Measurements from ENCODE around the gene CFAP99.
"Not testable (repeated sequence)": the region's sequence is repeated elsewhere in the genome, so short reads cannot be mapped to it uniquely, and the experiment has no call there.

CFAP99 gene

DNA sequence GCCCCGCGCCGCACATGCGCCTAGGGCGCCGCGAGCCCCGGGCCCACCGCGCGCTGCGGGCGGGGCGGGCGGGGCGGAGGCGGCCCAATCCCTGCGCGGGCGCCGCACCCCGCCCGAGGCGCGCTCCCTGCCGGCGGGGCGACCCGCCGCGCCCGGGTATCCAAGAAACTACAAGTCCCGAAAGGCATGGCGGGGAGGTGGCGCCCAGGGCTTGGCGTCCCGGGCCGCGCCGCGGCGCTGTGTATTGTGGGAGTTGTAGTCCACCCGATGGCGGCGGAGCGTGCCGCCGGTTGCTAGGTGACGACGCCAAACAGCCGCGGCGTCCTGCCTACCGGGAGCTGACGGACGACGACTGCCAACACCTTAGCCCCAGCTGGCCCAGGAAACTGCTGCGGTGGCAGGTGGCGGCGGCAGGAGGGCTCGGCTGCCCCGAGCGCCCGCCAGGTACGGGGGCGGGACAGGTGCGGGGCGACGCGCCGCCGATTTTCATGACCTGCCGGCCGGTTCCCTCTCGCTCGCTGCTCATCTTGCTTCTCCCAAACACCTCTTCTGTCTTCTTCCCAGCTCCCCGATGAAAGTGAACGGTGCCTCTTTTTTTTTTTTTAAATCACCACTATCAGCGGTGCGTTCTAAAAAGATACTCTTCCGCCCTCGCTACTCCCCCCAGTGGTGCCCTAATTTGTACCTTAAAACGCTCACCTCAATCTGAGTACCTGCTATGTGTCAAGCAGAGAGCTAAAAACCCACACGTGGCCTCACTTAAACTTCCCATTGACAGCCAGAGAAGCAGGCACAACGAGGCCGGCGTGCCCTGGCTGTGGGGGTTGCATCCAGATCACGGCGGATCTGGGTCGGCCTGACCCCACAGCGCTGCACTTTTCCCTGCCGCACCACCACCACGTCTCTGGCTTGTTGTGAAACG lies at the start of gene CFAP99:
Gene CFAP99 (plus strand): TSS at position 306 of the 922 bp plus-strand sequence.
- peak; percentile 87 for DNase-seq (ENCODE audit: low read depth)

DNA sequence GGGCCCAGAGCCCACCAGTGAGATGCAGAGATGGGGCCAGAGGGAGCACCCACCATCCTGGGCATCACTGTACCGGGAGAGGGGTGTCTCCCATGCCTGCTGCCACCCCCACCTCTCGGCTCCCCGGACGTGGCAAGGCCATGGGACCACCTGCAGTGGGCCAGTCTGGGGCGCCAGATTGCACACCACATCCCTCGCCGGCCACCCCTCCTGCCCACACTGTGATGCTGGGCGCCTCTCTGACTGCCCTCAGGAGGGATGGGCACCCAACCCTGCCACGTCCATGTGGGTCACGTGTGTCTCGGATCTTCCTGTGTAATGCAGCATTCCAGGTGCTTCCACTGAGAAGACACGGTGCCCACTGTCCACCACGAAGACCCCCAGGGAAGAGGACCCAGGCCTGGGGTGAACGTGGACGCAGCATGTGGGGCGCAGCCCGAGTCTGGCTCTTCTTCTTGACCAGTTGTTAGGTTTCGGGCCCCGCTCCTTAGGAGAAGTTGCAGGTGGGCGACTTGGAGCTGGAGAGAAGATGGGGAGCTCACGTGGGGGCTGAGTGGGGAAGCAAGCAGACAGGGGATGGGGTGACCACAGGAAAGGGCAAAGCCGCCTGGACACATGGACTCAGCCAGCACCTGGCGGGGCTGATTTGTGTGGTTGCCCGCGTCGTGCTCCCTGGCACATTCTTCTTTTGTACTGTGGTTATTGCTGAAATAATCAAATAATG lies 48.0 kb upstream of the CFAP99 start:
- DNase-seq (ENCODE audit: low read depth): no peak

DNA sequence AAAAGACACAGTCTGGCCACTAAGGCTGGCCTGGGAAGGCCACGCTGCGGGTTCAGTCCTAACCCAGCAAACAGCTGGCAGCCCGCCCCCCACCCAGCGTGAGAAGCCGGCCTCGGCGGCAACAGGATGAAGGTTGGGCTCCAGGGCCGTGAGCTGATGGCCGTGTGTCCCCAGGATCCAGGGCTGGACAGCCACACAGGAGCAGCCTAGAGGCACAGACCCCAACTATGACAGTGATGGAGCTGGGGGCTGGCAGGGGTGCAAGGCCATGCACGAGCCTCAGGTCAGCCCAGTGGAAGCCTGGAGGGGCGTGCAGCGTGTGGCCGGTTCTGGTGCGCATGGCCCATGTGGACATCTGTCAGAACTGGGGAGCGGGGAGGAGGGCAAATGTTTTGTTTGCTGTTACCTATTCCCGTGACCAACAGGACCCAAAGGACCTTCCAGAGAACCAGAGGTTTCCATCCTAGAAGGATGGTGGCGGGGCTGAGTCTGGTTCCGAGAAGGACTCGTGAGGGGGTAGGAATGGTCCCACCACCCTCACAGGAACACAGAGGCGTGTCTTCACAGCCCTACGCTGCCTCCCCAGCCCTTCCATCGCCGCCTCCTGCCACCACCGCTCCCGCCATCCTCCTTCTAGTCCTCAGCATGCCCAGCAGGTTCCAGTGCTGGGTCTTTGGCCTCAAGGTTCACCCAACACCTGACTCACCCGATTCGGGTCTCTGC lies 46.8 kb upstream of the CFAP99 start:
- DNase-seq (ENCODE audit: low read depth): no peak

DNA sequence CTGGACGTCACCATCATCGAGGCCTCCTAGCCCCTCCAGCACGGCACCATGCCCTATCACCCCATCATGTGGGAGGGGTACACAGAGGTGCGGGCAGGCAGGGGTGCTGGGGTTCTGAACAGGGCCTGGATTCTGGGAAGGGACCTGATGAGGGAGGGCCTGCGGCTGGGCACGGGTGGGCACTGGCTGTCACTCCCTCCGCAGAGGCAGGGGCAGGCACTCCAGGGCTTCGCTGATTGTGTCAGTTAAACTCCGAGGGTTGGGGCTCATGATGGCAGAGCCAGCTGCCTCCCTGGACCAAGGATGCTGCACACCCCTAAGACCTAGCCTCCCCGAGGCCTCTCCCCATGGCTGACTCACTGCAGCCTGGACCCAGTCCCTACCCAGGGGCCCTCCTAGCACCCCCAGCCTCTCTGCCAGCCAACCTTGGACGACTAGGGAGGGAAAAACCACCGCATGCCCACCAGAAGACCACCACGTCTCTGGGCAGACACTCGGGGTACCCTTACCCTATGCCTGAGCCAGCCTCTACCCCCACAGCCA lies 46.2 kb upstream of the CFAP99 start:
- DNase-seq (ENCODE audit: low read depth): no peak

DNA sequence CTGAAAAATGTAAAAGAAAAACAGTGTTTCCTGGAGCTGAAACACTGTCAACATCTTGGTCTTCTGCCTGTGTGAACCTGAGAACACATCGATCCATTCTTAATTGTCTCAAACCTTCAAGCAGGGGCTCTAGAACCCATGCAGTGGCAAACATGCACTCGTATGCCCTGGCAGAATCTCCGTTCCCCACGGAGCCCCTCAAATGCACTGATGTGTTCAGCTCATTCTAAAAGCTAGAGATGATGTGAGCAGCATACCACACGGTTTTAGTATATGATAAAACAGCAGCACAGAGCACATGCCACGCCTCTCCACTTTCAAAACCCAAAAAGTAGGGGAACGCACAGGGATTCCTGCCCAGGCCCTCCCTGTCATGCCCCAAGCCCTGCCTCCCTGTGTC lies 45.2 kb upstream of the CFAP99 start:
- DNase-seq (ENCODE audit: low read depth): no peak

DNA sequence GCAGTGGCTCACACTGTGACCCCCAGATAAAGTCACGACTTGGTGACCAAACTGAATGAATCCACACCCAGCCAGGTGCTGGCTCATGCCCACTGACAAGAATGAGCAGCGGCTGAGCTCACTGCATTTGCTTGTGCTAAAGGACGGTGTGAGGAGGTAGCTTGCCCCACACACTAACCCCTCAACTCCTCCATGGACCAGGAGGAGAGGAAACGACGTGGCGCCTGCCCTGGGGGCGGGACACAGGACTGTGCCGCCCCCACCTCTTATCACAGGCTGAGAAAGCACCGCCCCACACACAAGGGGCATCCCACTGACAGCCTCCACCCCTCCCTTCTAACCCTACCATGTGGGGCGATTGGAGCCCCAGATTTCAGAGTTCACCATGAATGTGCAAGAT lies 43.3 kb upstream of the CFAP99 start:
- DNase-seq (ENCODE audit: low read depth): no peak

DNA sequence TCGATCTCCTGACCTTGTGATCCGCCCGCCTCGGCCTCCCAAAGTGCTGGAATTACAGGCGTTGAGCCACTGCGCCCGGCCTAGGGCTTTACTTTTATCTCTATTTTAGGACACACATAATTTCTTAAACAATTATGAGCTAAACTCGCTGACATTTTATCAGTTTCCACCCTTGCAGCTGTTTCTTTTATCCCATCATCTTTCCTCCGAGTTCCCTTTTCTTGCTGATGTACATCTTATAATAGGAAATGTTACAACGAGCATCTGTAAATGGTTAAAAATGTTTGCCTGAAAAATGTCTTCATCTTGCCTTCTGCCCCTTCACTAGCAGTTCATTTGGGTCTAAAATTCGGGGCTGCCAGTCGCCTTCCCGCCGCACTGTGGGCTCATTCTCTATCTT lies 41.5 kb upstream of the CFAP99 start:
- no peak for DNase-seq (ENCODE audit: low read depth)

DNA sequence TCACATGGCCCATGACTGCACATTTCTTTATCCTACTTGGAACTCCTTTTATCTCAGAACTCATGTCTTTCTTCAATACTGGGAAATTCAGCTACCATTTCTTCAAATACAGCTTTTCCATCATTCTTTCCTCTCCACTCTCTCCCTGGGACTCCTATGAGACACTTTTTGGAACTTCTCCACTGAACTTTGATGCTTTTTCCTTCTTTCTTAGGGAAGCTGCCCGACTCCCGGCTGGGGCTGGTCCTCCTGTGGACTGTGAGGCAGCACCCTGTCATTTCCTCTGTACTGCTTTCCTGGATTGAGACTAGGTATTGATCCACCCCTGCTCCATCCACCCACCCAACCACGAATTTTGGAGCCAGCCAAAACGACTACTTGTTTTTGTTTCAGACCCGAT lies 40.4 kb upstream of the CFAP99 start:
- DNase-seq (ENCODE audit: low read depth): no peak

DNA sequence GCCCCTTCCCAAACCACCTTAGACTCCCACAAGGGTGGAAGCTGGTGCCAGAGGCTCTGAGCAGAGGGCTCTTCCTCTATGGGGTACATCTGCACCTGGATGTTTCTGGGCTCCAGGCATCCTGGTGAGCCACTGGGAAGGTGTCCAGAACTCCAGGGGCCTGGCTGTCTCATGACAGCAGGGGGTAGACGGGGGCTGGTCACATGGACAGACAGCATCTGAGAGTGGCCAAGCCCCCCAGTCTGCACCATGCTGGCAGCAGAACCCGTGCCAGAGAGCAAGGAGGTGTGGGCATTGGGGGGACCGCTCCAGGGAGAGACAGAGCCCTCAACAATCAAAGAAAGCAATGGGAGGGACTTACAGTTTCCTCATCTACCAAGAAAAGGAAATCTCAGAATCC lies 39.9 kb upstream of the CFAP99 start:
- no peak for DNase-seq (ENCODE audit: low read depth)

DNA sequence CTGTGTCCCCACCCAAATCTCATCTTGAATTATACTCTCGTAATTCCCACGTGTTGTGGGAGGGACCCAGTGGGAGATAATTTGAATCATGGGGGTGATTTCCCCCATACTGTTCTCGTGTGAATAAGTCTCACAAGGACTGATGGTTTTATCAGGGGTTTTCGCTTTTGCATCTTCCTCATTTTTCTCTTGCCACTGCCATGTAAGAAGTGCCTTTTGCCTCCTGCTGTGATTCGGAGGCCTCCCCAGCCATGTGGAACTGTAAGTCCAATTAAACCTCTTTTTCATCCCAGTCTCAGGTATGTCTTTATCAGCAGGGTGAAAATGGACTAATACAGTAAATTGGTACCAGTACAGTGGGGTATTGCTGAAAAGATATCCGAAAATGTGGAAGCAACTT lies 38.2 kb upstream of the CFAP99 start:
- DNase-seq (ENCODE audit: low read depth): not testable (repeated sequence)

DNA sequence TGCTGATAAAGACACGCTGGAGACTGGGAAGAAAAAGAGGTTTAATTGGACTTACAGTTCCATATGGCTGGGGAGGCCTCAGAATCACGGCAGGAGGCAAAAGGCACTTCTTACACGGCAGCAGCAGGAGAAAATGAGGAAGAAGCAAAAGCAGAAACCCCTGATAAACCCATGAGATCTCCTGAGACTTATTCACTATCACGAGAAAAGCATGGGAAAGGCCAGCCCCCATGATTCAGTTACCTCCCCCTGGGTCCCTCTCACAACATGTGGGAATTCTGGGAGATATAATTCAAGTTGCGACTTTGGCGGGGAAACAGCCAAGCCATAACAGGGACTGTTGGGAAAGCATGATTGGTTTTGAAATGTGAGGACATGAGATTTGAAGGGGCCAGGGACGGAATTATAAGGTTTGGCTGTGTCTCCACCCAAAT lies 36.0 kb upstream of the CFAP99 start:
- DNase-seq (ENCODE audit: low read depth): not testable (repeated sequence)

DNA sequence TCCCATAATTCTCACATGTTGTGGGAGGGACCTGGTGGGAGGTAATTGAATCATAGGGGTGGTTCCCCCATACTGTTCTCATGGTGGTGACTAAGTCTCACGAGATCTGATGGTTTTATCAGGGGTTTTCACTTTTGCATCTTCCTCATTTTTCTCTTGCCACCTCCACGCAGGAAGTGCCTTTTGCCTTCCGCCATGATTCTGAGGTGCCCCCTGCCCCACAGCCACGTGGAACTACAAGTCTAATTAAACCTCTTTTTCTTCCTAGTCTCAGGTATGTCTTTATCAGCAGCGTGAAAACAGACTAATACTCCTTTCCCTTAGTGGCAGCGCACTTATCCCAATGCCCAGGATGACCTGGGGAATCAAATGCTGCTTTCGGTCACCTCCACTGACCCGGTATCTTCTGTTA lies 35.5 kb upstream of the CFAP99 start:
- not testable (repeated sequence) for DNase-seq (ENCODE audit: low read depth)

DNA sequence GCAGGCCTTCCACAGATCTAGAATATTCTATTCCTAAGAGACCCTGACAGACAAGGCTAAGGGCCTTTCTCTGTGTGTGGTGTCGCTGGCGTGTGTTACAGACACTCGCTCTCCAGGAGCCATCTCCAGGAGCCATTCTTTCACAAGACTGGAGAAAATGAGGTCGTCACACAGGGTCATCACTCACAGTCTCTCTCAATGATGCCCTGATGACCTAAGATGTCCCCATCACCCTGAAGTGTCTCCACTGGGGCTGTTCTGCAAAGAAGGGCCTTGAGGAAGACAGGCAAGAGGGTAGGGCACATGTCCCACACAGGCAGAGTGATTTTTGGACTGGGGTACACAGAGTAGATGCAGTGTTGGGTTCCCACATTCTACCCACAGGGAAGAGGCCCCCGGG lies 35.0 kb upstream of the CFAP99 start:
- DNase-seq (ENCODE audit: low read depth): no peak

DNA sequence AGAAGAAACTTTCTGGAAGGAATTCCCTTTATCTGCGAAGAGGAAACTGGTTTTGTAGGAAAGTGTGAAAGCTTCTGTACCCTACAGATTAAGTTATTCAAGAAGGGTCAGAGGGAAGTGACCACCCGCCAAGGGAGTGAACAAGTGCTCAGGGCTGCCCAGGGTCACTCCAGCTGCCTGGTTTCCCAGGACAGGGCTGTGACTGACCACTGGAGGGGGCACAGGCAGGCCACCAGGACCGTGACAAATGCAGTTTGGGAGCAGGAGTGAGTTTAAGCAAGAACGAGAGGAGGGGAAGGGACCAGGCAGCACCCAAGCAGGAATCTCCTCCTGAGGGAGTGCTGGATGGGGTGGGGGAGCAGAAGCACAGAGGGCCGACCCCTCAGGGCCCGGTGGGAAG lies 34.5 kb upstream of the CFAP99 start:
- DNase-seq (ENCODE audit: low read depth): no peak

DNA sequence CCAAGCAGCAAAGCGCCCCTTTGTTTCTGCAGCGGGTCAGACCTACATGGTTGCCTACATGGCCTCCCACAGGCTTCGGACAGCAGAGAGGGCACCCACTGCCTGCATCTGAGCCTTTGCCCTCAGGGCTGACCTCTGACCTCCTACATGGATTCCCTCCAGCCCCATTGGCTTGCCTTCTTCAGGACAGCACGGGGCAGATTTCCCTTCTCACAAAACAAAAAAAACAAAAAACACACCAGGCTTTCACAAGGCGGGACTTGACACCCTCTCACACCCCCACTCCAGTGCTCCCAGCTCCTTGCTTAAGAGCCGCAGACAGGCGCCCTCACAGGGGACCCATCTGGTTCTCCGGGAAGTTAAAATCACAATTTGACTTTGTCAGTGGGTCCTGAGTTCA lies 33.2 kb upstream of the CFAP99 start:
- no peak for DNase-seq (ENCODE audit: low read depth)

DNA sequence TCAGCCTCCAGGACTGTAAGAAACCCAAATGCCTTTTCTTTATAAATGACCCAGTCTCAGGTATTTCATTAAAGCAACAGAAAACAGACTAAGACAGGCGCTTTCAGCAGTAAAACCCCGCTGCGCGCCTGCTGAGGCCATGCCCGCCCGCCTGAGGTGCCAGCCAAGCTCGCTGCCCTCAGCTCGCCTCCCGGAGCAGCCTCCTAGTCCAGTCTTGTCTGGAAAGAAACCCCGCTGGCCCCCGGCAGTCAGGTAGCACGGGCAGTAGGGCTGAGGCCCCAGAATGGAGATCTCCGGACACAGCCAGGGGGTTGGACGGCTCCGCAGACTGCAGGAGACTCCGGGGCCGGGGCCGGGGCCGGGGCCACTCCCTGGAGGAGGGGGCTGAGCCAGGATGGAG lies 32.0 kb upstream of the CFAP99 start:
- DNase-seq (ENCODE audit: low read depth): no peak

DNA sequence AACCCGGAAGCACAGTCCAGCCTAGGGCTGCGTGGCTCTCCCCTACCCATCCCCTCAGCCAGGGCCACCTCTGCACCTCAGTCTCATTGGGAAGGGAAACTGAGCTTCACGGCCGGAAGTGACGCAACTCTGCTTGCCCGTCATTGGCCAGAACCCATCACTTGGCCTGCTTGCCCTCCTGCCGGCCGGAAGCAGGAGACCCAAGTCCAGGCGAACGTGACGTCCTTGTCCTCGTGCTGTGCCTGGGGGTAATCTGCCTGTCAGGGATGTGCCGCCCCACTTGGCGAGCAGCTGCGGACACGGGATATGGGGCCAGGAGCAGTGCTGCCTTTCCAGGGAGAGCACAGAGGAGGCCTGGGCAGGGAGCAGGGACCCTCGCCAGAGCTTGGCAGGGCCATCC lies 31.5 kb upstream of the CFAP99 start:
- DNase-seq (ENCODE audit: low read depth): no peak

DNA sequence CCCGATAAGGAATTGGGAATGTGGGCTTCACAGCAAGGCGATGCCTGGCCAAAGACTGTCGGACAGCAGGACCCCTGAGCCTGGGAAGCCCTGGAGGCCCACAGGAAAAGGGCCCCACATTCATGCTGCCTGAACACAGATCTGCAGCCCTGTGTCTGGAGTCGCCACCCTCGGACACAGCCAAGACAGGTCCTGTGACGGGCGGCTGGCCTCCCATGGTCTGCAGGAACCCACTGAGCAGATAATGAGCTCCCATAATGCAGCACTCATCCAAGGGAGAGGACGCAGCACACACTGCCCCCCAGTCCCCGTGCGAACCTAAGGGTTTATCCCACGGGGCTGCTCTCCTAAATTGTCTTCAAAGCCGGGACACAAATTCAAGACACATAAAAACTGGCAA lies 30.9 kb upstream of the CFAP99 start:
- DNase-seq (ENCODE audit: low read depth): no peak

DNA sequence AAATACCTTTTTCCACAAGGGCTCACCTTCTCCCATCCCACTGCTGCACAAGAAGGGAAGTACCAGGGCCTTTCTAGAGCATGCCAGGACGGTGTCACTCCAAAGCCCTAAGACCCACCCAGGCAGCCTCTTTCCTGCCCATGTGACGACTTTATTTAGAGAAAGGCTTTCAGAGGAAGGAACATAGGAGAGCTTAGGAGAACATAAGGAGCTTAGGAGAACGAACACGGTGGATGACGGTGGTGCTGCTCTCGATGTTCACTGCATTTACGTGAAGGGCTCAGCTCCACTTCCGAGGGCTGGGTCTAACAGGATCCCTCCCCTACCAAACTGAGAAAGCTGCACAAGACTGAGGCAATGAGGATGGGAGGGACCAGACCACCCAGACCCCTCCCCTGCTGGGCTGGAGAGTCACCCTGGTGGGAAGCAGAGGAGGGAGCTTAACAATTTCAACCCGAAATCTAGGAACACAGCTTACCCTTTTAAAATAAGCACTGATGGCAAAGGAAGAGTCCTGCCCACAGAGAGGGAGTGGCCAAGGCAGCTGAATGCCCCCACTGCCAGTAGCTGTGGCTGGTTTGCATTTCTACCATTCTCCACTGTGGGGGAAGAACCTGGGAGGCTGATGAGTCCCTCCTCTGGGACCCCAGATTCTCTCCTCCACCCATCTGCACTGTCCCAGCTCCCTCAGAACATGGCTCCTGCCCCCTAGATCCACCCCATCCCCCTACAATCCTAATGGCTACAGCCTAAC lies 30.1 kb upstream of the CFAP99 start:
- peak; percentile 31 for DNase-seq (ENCODE audit: low read depth)

DNA sequence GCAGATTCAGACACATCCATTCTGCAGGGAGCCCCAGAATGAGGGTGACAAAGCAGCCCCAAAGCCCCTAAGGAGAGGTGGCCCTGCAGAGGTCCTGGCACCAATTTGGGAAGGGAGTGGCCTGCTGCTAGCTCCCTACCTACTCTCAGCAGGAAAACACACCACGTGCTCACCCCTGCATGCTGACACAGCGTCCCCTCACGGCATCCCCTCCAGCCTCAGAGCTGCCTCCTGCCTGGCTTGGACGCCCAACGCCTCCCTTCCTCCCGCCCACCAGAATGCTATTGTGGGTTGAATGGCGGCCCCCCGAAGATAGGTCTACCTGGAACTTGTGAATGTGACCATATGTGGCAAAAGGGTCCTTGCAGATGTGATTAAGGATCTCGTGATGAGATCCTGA lies 29.1 kb upstream of the CFAP99 start:
- DNase-seq (ENCODE audit: low read depth): no peak

DNA sequence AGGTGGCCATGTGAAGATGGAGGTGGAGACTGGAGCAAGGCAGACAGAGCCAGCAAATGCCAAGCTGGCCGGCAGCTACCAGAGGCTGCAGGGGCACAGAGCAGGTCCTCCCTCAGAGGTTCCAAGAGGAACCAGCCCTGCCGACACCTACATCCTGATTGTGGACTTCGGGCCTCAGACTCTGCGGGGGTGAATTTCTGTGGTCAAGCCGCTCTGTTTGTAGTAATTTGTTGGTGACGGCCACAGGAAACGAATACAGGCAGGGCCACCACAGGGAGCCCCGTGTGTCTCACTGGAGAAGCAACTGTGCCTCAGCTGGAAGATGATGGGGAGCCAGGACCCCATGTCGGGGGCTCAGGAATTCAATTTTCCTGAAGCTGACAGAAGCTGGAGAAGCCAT lies 28.6 kb upstream of the CFAP99 start:
- DNase-seq (ENCODE audit: low read depth): no peak
